Anterior cingulate cortex (tissue), 58 donors: ENCODE data around the gene SIPA1.

Experiments
- DNase-seq, 58 donors: peaks; one replicate each; lab custom pipeline; 2025; lab: John Stamatoyannopoulos, UW

SIPA1 gene

DNA sequence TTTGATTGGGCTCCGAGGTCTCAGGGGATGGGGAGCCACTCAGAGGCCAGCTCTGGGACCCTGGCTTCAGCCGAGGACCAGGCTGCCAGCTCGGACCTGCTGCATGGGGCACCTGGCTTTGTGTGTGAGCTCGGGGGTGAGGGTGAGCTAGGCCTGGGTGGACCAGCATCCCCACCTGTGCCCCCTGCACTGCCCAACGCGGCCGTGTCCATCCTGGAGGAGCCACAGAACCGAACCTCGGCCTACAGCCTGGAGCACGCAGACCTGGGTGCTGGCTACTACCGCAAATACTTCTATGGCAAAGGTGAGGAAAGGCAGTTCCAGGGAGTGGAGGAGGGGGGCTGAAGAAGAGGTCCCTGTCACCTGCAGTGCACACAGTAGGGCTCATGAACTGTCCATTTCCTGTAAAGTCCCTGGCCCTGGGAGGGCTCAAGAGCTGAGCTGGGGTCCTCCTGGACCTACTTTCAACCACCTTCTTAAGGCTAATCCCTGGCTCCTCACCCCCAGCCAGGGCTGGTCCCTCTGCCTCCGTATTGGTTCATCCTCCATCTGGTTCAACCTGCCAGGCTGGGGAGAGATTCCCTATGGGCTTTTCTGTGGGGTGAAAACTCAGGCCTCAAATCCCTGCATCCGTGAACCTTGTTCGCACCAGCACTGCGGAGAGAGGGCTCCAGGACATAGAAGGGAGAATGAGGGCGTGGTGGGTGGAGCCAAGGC, 3.6 kb downstream of the SIPA1 start:
- no peak for DNase-seq

DNA sequence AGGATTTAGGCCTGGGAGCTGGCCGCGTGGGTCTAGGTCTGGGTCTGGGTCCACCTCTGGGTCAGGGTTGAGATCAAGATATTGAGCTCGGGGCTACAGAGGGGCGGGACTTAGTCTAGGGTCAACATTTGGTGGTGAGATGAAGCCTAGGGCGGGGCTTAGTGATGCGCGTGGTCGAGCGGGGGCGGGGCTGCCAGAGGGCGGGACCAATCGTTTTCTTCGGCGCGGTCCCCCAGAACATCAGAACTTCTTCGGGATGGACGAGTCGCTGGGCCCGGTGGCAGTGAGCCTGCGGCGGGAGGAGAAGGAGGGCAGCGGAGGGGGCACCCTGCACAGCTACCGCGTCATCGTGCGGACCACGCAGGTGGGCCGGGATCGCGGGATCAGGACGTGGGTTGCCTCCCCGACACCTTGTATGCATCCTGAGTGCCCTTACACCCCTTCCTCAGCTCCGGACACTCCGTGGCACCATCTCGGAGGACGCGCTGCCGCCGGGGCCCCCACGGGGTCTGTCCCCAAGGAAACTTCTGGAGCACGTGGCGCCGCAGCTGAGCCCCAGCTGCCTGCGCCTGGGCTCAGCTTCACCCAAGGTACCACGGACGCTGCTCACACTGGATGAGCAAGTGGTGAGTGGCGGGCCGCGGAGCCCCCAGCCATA, 4.2 kb downstream of the SIPA1 start:
- DNase-seq, result peak in 1 of 58 donors; percentile 20

DNA sequence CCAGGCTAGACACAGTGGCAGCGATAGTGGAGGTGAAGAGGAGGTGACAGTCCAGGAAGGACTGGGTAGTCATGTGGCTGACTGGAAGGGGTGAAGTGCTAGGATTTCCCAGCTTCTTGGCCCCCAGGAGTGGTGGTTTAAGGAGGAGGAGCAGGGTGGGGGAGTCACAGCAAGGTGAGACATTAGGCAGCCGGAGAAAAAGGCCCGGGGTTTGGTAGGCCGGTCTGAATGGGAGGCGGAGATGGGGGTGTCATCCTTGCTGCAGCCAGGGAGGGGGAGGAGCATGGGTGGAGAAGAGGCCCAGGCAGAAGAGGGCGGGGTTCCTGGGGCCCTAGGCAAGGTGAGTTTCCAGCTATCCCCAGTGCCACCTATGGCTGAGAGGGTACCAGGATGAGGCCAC, 6.1 kb downstream of the SIPA1 start:
- DNase-seq, result no peak

DNA sequence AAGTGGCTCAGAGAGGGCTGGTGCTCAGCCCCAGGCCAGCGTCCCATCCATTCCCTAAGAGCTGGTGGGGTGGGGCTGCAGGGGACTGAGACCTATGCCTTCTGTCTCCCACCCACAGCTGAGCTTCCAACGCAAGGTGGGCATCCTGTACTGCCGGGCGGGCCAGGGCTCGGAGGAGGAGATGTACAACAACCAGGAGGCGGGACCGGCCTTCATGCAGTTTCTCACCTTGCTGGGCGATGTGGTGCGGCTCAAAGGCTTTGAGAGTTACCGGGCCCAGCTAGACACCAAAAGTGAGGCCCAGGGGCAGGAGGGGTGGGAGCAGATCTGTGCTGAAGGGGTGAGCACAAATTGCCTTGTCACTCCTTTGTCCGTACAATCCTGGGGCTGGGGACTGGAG, 6.9 kb downstream of the SIPA1 start:
- DNase-seq, result no peak

DNA sequence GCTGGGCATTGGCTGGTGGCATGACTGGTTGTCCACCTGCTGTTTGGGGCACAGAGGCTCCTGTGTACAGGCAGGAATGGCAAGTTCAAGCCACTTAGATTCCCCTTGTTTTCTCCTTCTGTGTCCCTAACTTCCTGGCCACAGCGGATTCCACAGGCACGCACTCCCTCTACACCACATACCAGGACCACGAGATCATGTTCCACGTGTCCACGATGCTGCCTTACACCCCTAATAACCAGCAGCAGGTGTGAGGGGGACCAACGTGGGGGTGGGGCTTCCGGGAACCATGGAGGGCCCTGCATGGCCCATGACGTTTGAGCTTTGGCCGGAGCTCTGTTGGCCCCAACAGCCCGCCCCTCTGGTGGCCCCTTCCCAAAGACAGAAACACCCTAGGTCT, 7.8 kb downstream of the SIPA1 start:
- no peak for DNase-seq

DNA sequence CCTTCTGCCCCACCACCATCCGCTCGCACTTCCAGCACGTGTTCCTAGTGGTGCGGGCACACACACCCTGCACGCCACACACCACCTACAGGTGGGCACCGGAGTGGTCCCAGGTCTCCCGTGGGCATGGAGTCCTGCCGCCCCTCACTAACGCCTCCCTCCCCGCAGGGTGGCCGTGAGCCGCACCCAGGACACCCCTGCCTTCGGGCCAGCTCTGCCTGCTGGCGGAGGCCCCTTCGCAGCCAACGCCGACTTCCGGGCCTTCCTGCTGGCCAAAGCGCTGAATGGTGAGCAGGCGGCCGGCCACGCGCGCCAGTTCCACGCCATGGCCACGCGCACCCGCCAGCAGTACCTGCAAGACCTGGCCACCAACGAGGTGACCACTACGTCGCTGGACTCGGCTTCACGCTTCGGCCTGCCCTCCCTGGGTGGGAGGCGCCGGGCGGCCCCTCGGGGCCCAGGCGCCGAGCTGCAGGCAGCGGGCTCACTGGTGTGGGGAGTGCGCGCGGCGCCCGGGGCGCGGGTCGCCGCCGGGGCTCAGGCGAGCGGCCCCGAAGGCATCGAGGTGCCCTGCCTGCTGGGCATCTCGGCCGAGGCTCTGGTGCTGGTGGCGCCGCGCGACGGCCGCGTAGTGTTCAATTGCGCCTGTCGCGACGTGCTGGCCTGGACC, 8.5 kb downstream of the SIPA1 start:
- DNase-seq, result no peak

DNA sequence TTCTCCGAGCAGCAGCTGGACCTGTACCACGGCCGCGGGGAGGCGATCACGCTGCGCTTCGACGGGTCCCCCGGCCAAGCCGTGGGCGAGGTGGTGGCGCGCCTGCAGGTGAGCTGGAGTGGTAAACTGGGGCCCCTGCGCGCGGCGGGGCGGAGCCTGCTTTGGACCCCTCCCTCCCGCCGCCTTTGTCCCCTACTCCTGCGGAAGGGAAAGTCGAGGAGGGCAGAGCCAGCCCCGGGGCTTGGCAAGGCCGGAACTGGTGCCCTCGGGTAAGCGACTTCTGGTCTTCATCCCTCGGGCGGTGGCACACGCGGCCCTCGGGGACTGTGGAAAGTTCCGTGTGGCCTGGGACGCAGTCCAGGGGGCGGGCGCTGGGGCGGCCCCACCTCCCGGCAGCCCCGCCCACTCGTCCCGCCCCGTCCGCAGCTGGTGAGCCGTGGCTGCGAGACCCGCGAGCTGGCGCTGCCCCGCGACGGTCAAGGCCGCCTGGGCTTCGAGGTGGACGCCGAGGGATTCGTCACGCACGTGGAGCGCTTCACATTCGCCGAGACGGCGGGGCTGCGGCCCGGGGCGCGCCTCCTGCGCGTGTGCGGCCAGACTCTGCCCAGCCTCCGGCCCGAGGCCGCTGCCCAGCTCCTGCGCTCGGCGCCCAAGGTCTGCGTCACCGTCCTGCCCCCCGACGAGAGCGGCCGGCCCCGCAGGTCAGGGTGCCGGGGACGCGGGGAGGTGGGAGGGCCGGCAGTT, 9.2 kb downstream of the SIPA1 start:
- peak in 25 of 58 donors; percentile 3 to 67 (median 34) for DNase-seq

DNA sequence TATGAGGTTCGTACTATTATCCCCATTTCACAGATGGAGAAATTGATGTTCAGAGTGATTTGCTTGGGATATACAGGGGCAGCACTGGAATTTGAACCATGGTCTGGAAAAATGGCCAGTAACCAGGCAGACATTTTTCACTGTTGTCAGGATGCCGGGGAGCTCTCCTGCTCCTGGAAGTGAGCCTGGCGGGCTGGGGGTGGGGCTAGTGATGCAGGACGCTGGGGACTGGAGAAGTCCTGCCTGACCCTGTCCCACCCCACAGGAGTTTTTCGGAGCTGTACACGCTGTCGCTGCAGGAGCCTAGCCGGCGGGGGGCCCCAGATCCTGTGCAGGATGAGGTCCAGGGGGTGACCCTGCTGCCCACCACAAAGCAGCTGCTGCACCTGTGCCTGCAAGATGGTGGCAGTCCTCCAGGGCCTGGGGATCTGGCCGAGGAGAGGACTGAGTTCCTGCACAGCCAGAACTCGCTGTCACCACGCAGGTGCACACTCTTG, 11.1 kb downstream of the SIPA1 start:
- DNase-seq, result peak in 5 of 58 donors; percentile 12 to 45 (median 21)

DNA sequence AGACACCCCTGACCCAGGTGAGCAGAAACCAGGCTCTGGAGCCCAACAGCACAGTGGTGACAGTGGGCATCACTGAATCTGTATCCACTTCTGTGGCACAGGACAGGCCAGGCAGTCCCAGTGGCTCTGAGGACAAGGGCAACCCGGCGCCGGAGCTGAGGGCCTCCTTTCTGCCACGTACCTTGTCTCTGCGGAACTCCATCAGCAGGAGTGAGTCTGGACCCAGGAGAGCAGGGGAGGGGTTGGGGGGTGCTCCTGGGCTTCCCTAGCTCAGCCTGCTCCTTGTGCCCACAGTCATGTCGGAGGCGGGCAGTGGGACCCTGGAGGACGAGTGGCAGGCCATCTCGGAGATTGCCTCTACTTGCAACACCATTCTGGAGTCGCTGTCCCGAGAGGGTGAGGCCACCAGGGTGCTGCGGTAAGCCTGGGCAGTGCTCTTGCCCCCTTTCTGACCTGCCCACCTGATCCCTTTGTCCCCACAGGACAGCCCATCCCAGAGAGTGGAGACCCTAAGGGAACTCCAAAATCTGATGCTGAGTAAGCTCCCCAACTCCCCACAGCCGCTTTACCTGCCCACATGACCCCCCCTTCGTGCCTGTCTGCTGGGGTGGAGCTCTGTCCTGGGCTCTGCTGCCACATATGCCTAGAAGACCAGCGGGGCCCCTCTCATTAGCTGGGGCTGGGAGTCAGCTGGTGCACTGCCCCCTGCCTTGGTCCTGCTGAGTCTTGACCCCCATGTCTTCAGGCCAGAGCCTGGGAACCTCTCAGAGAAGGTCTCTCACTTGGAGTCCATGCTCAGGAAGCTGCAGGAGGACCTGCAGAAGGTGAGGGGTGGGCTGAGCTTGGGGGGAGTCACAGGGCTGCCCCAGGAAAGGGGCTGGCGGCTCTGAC, 12.0 kb downstream of the SIPA1 start:
- no peak for DNase-seq

DNA sequence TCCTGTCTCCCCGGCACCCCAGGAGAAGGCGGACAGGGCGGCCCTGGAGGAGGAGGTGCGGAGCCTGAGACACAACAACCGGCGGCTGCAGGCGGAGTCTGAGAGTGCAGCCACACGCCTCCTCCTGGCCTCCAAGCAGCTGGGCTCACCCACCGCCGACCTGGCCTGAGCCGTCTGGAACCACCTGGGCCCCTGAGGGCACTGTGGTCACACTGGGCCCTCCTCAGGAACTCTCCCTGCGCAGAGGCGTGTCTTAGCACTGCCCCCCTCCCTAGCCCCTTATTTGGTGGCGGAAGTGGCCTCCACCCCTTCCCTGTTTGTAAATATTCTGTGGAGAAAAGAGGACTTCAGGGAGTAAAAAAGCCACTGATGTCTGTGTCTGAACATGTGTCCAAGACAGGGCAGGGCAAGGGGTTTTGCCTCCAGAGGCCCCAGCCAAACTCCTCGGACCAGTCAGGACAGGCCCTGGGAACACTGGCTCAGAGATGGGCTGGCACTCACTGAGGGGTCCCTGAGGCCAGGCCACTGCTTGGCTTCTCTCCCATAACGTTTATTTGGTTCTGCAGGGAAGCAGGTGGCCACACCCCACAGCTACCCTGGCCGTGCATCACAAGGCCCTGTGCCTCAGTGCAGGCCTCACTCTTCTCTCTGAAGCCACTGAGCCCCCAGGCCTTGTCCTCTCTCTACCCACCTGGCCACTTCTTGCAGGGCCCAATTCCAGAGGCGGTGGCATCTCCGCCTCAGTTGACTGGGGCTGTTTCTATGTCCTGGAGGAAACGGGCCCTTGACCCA, 12.8 kb downstream of the SIPA1 start:
- DNase-seq, result no peak

DNA sequence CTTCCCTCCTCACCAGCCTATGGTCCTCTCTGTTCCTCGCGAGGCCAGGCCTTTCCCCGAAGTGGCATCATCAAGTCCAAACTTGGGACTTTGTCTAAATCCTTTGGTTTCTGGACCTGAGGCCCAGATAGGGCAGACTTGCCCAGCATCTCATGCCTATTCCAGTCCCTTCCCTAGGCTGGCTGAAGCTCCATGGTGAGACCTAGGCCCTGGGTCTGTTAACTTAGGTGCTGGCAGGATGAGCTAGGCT, 13.4 kb downstream of the SIPA1 start:
- DNase-seq, result no peak

DNA sequence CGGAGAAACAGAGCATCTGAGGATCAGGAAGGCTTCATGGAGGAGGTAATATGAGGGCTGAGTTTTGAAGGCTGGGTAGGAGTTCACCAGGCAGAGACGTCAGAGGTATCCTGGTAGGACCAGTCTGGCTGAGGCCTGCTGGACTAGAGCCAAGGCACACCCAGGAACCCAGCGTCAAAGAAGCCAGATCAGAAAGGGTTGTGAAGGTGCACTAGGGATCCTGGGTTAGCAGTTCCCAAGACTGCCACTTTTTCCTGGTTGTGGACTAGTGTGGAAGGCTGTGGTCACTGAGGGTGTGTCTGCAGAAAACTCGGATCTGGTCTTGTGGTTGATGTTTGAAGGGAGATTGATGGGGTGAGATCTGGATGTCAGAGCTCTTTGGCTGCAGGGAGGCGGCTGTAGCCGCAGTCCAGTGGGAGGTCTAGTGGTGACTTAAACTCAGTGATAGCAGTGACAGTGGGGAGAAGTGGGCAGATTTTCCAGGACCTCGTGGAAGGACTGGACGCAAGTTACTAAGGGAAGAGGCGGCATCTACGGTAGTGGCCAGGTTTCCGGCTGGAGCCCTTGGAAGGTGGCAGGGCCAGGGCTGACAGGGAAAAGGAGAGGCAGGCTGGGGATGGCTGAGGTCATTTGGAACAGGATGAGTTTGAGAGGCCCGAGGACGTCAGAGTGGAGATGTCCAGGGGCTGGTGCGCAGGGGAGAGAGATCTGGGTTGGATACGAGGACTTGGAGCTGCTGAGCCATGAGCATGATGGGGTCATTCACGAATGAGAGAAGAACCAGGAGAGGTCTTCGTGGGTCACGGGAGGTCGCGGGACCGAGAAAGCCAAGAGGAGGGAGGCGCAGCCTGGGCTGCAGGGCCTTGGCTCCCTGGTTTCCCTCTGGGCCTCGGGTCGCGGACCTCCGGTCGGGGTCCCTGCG, 13.9 kb downstream of the SIPA1 start:
- DNase-seq, result no peak

DNA sequence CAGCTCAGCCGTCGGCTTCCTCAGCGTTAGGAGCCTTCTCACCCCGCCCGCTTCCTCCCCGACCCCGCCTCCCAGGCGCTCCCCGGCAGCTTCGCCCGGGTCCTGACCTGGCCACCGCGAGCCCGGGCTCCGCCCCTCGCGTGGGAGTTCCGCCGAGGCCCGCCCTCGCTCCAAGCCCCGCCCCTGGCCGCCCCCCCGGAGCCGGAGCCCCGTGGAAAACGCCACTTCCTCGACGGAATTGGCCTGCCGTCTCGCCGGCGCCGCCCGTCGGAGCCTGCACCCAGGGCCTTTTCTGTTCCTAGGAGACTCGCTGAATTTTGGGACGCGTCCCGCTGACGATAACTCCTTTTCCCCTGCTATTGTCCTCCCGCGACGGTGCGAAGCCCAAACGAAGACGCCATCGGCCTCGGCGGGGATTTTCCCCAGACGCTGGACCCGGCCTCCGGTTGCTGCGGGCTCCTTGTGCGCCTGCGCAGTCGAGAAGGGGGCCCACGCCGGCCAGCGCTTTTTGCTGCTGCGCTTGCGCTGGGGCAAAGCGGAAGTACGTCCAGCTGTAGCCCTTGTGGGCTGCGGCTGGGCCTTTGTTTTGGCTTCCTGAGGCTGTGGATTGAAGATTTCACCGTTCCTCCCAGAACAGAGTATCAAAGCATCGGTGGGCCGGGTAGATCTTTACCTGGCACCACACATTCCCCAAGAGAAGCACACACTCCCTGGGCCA, 14.8 kb downstream of the SIPA1 start:
- DNase-seq, result peak in 57 of 58 donors; percentile 58 to 97 (median 86)

DNA sequence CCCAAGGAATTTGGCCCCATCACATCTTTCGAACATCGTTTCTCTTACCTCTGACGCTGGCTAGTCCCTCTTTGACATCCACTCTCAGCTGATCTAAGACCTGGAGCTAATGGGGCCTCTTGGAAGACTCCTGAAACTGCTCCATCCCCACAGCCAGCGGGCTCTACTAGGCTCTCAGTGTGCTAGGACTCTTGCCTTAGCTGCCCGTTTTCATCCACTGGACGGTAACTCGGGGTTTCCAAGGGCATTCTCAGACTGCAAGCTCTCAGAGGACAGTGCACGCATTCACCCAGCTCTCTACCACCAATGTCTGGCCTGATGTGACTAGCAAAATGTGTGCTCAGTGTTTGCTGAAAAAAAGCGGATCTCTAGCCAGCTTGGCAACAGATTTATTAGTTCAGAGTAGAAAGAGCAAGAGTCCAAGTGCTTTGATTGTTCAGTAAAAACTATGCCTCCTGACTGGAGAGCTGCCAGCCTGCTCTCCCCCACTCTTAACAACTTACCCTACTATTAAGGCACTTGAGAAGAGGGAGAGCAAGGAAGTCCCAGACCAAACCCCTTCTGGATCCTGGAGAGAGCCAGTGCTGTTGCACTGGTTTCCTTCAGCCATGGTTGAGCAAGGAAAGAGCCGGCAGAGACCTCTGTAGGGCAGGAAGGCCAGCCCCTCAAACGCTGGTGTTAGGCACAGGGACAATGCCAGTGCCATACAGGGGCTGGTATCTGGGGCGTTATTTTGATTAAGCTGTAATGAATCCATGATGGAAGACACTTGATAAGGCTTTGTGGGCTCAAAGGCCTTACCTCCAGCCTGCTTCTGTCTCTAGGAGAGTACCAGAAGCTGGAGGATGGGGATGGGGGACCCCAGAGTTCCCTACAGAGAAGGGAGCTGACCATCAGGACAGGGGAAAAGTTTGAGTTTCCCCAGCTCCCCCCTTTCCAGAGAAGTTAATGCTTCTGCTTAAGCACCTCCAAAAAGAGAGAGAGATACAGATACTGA, 15.6 kb downstream of the SIPA1 start:
- DNase-seq, result peak in 34 of 58 donors; percentile 21 to 80 (median 58)

DNA sequence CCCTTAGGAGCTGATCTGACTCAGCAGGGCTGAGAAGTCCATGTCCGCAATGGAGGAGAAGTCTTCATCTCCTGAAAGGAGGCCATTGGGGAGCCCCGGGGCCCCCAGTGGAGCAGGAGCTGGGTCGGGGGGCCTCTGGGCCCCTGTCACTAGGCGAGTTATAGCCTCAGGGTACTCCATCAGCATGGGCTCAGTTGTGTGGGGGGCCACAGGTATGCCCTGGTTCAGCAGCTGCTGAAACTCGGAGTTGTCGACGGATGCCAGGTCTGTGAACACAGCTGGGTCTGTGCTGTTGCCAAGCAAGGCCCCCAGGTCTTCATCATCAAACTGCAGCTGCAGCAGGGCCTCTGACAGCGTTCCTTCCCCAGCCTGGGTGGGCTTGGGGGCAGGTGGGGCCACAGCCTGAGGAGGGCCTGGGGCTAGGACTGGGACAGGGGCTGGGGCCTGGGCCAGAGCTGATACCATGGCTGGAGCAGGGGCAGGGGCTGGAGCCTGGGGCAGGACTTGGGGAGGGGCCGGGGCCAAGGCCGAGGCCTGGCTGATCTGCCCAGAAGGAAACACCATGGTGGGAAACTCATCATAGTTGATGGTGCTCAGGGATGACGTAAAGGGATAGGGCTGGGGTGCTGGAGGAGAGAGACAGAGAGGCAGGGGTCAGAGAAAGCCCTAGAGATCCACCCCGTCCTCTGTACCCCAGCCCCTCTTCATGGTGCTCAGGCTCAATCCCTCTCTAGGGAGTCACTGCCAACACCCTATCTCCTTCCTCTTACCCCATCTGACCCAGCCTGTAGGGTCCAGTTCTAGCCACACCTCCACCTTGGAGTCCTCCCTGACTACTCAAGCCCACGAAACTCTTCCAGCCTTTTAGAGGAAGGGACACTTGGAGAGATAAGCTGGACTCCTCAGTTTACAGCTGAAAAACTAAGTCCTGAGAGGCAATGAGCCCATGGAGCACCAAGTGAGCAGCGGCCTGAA, 16.8 kb downstream of the SIPA1 start:
- no peak for DNase-seq
